HFFc6 (cell line): ENCODE results near the gene WWP2. TPM values are rescaled to one million over a fixed set of nuclear protein-coding genes. Genes with fewer than 3 reads are reported as not detected.

Experiments used
- DNase-seq: peaks from one replicate; pipeline ENCODE4 v3.0.0-alpha.2; 2018
- H3K27ac Mint-ChIP-seq: 2 replicates; pipeline ENCODE4 v1.8.0; 2020; ENCODE audit warnings: mild to moderate bottlenecking, mixed read lengths
- H3K27me3 Mint-ChIP-seq: 2 replicates; pipeline ENCODE4 v1.8.0; 2021; ENCODE audit warnings: mild to moderate bottlenecking, moderate library complexity, mixed read lengths; ENCODE audit not compliant: insufficient read depth
- H3K36me3 Mint-ChIP-seq: 2 replicates; pipeline ENCODE4 v1.8.0; 2021; ENCODE audit warnings: low read depth, mixed read lengths
- H3K4me1 Mint-ChIP-seq: 2 replicates; pipeline ENCODE4 v1.8.0; 2020; ENCODE audit warnings: low read depth, mixed read lengths
- H3K4me3 Mint-ChIP-seq: 2 replicates; pipeline ENCODE4 v1.8.0; 2020; ENCODE audit warnings: mild to moderate bottlenecking, moderate library complexity, mixed read lengths
- H3K9me3 Mint-ChIP-seq: 2 replicates; pipeline ENCODE4 v1.8.0; 2020; ENCODE audit warnings: mild to moderate bottlenecking, mixed read lengths
- CTCF ChIP-seq: fragments of 200-600 bp; sonication (generic); IDR thresholded peaks from 2 replicates; pipeline ENCODE4 v1.5.0; 2021; ENCODE audit warnings: antibody characterized with exemption, mild to moderate bottlenecking
- total RNA-seq, 6 experiments: library from RNA; stranded (reverse); fragmentation: NEBNext Ultra II Directional; extraction: Animal tissue kit (Norgen Biotek cat#: 25700); gene quantifications; 2 replicates in 1 of 6; 3 replicates in 5 of 6; pipeline ENCODE4 v1.2.3, GENCODE V29; 2021

Gene WWP2
- total RNA-seq, 6 experiments from 2014 or later, result 24.6 to 33.9 (median 30.5) TPM

- Mint-ChIP-seq H3K9me3 (no peaks in the 10 kb centered on the region), H3K27ac (no peak overlapping the region)
Observed at GRCh38 chr16:69839240-69839688, 77.1 kb downstream of the WWP2 start.

GRCh38 chr16:69839798-69840409, 77.8 kb downstream of the WWP2 start:
- no peak overlapping the region for H3K27ac Mint-ChIP-seq
- H3K36me3 Mint-ChIP-seq, result peaks cover 5% of the 10 kb centered on the region; the same call in 1 of the 2 replicates
- H3K4me3 Mint-ChIP-seq, result no peak overlapping the region
- H3K27me3 Mint-ChIP-seq, result no peaks in the 10 kb centered on the region
- DNase-seq, result no peak
- TF ChIP-seq CTCF, result no peak
- H3K4me1 Mint-ChIP-seq, result peaks cover 2% of the 10 kb centered on the region
- no peaks in the 10 kb centered on the region for H3K9me3 Mint-ChIP-seq

More at GRCh38 chr16:69839240-69839688, 77.1 kb downstream of the WWP2 start:
- DNase-seq, result no peak
- TF ChIP-seq CTCF, result no peak
- Mint-ChIP-seq H3K27me3 (no peaks in the 10 kb centered on the region), H3K36me3 (peaks cover 5% of the 10 kb centered on the region; the same call in 1 of the 2 replicates), H3K4me3 (no peak overlapping the region), H3K4me1 (no peaks in the 10 kb centered on the region)

GRCh38 chr16:69840975-69841374, 78.8 kb downstream of the WWP2 start:
- peaks cover 2% of the 10 kb centered on the region; the same call in 1 of the 2 replicates for H3K27me3 Mint-ChIP-seq
- H3K4me3 Mint-ChIP-seq, result no peak overlapping the region
- no peak overlapping the region for H3K27ac Mint-ChIP-seq
- peaks cover 10% of the 10 kb centered on the region for H3K4me1 Mint-ChIP-seq
- DNase-seq, result no peak
- H3K9me3 Mint-ChIP-seq, result no peaks in the 10 kb centered on the region
- no peak for TF ChIP-seq CTCF
- peaks cover 5% of the 10 kb centered on the region; the same call in 1 of the 2 replicates for H3K36me3 Mint-ChIP-seq

GRCh38 chr16:69844441-69844840, 82.3 kb downstream of the WWP2 start:
- Mint-ChIP-seq H3K27ac (no peak overlapping the region), H3K36me3 (peaks cover 5% of the 10 kb centered on the region; the same call in 1 of the 2 replicates), H3K27me3 (peaks cover 2% of the 10 kb centered on the region; the same call in 1 of the 2 replicates), H3K4me3 (no peak overlapping the region), H3K9me3 (no peaks in the 10 kb centered on the region), H3K4me1 (peaks cover 30% of the 10 kb centered on the region)
- no peak for TF ChIP-seq CTCF
- DNase-seq, result no peak

GRCh38 chr16:69845181-69845580, 83.0 kb downstream of the WWP2 start:
- Mint-ChIP-seq H3K4me1 (peaks cover 37% of the 10 kb centered on the region), H3K27ac (no peak overlapping the region), H3K36me3 (peaks cover 5% of the 10 kb centered on the region; the same call in 1 of the 2 replicates), H3K9me3 (no peaks in the 10 kb centered on the region), H3K4me3 (no peak overlapping the region), H3K27me3 (peaks cover 2% of the 10 kb centered on the region; the same call in 1 of the 2 replicates)
- no peak for DNase-seq
- TF ChIP-seq CTCF, result no peak
